HG02884 (cell line): Measurements from ENCODE around the gene NABP1.
"Not testable (repeated sequence)": the region's sequence is repeated elsewhere in the genome, so short reads cannot be mapped to it uniquely, and the experiment has no call there.

Experiments used
- ATAC-seq: cut with Tn5 transposase; IDR thresholded peaks from one replicate; pipeline ENCODE4 v1.9.1; 2021; ENCODE audit warnings: mild to moderate bottlenecking, moderate library complexity; ENCODE audit not compliant: unreplicated experiment

NABP1 gene, protein sequence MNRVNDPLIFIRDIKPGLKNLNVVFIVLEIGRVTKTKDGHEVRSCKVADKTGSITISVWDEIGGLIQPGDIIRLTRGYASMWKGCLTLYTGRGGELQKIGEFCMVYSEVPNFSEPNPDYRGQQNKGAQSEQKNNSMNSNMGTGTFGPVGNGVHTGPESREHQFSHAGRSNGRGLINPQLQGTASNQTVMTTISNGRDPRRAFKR

DNA sequence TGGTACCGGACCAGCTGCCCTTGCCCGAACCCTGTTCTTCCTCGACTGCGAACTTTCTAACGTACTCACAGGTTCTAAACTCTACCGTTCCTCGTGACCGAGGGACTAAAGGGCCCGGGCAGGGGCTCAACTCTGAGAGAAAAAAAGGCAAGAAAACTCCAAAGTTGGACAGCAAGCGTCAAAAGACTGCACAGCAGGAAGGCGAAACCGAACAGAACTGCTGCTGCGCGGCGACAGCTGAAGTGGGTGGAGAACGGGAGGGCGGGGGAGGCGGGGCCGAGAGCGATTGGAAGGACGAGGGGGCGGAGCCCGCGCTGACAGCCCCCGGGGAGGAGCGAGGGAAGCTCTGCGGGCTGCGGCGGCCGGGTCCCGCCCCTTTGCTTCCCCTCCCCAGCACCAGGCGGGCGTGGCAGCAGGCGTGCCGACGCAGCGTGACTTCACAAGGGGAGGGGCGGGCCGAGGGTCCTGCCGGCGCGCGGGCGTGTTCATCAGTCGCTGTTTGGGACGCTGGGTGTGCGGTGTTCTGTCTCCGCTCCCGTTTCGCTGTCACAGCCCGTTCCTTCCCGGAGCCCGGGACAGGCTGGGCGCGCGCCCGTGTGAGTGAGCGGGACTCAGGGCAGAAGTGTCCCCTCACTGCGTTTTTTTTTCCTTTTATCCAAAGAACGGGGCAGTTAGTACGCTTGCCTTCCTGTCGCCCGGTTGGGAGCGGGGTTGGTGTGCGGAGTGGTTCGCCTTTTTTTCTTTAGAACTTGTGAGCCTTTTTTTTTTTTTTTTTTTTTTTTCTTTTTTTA is at the start of gene NABP1:
Gene NABP1, plus strand, starts transcription at position 491 of the 791 bp plus-strand sequence. CDS start 479 bp downstream, outside the sequence.
- ATAC-seq = peak; percentile 51

DNA sequence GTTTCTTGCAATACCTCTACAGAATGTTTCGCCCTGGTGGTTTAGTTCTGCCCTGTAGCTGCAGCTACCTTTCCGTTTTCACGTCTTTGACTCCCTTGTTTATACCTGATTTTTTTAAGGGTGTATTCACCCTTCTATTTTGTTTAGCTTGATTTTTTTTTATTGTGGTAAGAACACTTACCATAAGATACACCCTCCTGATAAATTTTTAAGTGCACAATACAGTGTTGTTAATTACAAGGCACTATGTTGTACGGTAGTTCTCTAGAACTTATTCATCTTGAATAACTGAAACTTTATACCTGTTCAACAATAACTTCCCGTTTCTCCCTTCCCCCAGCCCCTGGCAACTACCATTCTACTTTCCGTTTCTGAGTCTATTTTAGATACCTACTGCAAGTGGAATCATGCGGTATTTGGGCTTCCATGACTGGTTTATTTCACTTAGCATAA is 48.9 kb upstream of the NABP1 start:
- ATAC-seq = peak; percentile 56

DNA sequence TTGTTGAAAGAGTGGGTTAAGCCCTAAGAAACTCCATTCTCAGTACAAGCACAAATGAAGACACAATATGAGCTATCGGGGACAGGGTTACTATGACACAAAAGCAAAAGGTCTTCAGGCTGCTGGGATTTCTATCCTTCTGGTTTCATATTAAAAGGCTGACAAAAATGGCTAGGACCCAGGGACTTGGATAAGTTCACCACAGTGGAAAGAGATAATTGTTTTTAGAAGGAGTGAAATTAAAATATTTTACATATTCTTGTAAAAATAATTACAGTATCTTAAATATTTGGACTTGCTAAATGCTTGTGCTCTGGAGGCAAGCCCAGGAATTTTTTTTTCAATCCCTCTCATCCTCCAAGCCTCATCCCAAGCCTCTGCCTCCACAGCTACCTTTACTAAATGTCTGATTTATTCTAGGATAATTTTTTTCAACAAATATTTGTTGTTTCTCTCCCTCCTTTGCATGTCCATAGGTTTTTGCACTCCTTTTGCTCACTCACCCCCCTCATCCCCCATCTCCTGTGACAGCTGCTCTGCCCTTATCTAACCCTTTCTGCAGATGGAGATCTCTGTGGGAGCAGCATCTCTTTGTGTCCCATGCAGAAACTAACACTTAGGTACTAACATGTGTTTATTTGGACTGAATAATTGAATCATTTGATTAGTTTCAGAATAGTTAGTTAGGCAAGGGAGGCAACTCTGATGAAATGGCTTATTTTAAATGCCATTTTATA is 47.8 kb upstream of the NABP1 start:
- no peak for ATAC-seq

DNA sequence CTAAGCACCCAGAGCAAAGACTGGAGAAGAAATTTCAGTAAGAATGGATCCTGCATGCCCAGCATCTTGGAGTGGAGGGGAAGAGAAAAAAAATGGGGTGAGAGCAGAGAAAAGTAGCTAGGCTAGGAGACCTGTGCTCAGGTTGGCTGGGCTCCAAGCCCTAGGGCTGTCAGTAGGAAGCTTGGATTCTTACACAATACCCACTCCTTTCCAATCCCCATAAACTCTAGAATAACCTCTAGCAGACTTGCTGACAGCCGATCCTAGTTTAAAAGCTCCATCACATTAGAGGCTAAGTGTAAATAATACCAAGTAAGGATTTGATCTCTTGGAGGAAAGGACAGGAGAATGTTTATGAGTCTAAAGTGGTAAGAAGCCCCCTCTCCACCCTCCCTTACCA is 46.2 kb upstream of the NABP1 start:
- no peak for ATAC-seq

DNA sequence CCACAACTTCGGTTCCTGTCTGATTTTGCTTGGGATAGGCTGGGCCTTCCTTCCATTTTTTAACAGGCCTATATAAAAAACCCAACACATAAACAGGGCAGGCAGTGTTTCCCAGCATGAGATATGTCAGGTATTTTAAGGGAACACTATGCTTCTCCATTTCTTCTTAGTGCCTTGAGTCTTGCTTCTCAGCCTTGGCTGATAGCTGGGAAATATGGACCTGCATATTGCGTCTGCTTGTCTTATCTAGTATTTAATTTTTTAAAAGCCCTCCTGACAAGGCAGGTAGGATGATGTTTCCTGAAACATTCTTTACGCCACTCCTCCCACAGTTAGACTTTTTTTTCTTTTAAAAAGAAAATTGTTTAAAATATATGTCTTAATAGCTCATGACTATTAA is 45.5 kb upstream of the NABP1 start:
- no peak for ATAC-seq

DNA sequence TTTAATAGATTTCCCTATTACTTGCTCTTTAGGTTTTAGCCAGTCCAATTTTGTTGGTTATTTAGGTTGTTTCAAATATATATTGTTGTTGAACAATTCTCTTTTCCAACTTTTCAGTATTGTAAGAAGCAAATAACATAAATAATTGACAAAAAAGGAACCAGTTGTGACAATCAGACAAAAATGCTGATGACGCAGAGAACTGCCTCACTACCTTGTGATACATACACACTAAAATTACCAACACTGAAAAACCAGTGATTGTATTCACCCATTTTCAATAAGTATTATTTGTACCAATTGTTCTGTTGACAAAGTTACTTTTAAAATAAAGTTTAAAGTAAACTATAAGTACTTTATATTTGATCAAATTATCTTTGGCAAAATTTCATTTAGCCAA is 43.1 kb upstream of the NABP1 start:
- no peak for ATAC-seq

DNA sequence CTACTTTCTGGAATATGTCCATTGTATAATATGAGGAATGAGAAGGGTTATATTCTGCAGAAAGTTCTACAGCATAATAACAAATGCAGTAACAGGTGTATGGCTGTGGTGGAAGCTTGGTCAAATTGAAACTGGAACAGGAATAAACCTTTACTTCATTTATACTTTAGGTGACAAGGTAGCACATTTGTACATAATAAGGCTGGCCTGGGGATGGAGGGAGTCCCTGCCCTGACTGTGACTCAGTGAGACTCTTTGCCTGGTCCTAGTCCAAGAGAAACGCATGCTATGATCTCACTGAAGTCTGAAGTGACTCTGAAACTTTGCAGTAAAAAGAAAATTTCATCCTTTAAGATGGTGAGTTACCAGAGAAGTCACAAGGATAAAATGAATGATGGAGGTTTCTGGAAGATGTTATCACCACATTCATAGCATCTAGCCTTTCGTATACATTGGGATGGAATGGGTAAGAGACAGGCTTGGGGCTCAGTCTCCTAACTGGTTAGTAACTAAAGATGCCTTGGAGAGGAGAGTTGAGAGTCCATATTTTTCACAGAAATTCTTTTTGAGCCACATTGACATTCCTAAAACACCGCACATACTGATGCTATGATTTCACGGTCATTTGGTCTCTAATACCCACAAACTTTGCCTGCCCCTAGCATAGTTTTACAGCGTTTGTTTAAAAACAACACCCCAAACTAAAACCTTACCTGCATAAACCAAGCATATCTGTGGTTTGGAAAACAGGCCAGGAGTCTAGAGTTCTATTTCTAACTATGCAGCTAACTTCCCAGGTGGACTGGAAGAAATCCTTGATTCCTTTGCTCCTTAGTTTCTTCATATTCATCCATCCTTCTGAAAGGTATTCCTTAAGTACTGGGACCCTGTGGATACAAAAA is 42.4 kb upstream of the NABP1 start:
- peak; percentile 81 for ATAC-seq

DNA sequence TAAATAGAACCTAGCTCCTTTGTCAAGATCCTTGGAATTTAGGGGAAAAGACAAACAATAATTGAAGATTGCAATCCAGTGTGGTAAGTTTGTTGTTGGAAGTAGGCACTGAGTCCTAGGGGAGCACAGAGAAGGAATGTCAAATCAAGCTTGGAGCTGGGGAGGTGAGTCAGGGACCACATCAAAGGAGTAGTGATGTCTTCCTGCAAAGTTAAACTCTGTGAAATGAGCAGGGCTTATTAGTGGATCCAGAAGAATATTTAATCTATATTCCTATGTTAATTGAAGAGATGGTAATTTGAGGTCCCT is 41.7 kb upstream of the NABP1 start:
- ATAC-seq = no peak

DNA sequence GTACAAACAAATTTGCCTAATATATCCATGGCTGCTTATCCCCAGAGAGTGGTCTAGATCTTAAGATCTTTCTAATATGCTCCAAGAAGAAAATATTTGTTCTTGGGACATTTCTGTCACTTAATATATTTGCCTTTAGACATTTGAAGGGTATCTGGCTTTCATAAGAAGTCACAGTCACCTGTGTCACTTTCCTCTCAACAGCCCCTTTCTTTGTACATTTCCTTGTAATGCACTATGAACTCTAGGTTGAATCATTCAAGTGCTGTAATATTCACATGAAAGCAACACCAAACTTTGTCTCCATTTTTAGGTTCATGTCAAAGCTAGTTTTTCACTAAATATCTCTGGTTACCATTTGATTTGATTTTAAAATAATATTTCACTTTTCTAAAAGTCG is 41.4 kb upstream of the NABP1 start:
- no peak for ATAC-seq

DNA sequence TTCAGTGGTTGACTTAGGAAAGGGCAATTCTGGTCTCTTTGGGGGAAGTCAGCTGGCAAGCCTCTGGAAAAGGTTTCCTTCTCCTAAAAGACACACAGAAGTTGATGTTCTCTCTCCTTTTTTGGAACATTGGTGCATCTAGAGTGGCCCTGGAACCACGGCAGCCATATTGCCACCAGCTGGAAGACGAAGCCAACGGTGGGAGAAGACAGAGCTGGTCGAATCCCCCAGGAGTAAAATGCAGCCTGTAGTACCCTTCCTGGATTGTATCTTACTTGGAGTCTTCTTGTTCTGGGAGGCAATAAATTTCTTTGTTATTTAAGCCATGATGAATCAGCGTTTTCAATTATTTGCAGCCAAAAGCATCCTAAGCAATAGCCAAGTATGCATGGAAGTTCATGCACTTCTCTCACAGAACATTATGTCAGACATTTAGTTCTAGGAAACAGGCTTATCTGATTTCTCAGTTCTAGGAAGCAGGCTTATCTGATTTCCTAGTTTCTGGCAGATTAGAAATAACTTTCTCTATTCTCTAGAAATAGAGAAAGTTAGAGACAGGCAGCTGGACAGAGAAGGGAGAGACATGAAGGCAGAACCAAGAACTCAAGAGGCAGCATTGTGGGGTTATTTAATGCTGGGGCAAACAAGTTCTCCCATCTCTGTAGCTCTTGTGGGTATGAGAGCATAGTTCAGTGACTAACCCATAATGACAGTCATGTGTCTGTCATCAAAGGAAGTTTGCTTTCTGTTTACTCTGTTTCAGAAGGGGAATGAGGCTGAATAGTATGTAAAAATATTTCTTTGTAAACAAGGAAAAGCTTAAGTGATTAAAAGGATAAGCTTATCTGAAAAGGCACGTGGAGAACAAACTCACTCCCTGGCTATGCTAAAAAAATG is 40.5 kb upstream of the NABP1 start:
- ATAC-seq = peak; percentile 59

DNA sequence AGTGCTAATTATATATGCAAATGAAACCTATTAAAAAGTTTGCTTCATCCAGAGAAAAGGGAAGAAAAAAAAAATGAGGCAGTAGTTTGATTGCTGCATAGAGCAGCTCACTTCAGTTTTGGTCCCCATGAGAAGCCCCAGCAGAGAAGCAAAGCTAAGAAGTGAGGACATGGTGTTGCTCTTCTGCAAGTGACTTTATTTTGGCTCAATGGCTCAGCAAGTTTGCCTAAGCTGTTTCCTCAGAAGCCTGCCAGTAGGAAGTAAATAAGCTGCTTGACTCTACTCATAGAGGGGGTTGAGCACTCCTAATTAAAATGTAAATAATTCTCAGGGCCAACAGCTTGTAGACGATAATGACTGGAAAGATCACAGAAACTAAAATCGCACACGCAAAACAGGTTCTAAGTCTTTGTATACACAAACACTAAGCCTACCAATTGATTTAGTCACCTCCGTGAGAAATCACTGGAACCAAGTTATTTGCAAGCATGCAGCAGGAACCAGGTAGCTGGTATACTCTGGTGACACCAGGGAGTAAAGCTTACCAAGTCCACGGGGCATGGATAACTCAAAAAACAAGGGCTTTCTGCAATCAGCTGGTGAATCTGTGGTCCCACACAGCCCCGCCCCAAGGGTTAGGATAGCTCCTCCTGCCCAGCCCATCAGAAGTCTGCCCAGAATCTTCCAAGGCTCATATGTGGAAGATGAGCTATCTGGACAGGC is 39.7 kb upstream of the NABP1 start:
- ATAC-seq = peak; percentile 10

DNA sequence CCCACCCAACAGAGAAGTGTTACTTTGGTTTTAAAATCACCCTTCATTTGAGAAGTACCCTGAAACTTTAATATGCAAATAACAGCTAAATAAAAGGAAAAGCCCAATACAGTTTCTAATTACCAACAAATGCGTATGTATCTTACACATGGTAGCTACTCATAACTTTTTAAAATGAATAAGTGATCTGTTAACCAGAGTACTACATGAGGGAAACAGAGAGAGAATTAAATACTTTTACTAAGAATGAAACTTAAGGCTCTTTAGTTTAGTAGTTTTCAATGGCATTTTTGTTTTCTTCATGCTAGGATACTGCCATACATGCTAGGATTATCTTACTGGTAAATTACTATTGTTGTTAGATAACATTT is 39.1 kb upstream of the NABP1 start:
- no peak for ATAC-seq

DNA sequence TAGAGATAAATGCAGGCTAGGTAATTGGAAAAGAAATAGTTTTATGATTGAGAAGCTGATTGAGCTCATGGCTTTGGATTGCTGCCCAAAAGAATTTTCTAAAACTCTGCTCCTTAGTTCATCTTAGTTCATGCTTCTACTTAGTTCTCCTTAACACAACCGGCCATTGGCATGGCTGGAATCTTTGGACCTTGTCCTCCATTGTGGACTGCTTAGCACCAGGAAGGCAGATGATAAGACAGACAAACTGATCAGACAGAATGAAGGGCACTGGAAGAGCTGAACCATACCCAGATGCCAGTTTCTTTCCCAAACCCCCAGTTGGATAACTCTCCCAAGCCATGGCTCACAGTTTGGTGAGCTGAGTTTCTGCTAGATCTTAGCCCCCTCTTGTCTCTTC is 36.3 kb upstream of the NABP1 start:
- no peak for ATAC-seq

DNA sequence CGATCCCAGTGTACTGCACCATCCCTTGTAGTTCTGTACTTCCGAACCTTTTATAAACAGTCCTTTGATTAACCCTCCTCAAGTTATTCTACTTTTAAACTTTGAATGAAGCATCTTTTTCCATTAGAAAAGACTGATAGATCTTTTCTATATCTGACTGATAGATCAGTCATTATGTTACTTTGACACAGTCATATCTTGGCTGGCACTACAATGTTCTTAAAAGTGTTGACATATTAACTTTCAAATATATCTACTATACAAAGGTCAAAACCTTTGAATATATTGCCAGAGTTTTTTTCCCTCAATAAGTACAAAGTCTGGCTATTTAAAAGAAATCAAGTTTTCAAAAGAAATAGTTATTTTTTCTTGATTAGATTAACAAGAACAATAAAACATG is 35.4 kb upstream of the NABP1 start:
- peak; percentile 30 for ATAC-seq

DNA sequence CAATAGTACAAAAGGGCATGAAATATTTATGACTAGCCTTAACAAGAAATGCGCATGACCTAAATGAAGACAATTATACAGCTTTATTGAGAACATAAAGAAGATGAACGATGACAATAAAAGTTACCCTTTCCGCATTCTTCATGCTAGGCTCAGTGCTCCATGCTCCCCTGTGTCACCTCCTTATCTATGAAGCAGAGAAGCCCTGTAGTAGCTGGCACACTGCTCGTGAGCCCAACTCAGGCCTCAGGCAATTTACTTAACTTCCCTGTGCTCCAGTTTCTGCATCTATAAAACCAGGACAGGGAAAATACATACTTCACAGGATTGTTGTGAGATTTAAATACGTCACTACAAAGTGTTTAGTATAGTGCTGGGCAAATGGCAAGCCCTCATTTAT is 34.5 kb upstream of the NABP1 start:
- no peak for ATAC-seq

DNA sequence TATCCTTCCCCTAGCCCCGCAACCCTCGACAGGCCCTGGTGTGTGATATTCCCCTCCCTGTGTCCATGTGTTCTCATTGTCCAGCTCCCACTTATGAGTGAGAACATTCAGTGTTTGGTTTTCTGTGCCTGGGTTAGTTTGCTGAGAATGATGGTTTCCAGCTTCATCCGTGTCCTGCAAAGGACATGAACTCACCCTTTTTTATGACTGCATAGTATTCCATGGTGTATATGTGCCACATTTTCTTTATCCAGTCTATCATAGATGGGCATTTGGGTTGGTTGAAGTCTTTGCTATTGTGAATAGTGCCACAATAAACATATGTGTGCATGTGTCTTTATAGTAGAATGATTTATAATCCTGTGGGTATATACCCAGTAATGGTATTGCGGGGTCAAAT is 33.3 kb upstream of the NABP1 start:
- ATAC-seq = not testable (repeated sequence)

DNA sequence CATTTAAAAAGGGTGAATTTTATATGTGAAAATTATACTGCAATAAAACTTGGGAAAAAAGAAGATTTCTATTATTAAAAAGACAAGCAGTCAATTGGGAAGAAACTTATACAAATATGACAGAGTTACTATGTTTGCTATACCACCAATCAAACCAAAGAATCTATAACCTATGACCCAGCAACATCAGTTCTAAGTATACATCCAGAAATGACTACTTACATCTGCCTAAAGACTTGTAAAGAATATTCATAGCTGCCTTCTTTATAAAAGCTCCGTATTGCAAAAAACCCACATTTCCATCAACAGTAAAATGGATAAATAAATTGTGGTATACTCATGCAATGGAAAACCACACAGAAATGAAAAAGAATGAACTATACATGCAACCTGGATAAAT is 32.9 kb upstream of the NABP1 start:
- ATAC-seq = no peak

DNA sequence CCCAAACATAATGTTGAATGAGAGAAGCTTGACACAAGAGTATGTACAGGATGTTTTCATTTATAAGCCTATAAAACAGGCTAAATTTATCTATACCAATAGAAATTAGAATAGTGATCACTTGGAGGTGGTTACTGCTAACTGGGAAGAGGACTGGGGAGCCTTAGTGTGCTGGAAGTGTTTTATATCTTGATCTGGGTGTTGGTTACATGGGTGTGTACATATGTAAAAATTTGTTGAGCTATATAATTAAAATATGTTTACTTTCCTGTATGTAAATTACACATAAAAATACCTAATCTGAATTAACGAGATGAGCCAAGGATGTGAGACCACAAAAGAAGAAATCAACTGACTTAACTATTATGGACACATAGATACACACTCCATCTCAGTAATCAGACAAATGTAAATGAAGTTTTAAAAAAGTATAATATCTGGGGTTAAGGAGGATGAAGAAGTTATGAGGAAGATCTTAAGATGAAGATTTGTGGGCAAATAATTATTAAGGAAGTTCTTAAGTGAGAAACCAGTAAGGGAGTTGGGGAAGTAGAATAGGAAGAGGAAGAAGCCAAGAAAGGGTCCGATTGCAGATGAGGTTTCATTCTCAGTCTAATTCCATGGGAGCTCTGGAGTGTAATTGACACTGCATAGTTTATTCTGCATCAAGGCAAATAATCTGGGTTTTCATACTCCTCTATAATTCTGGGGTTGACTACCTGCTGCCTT is 32.3 kb upstream of the NABP1 start:
- no peak for ATAC-seq
